T-helper 2 cell (primary cell): ENCODE measurements around the gene EGFR.

Experiments
- DNase-seq, 5 experiments: peaks; one replicate each; pipeline versions ENCODE4 v3.0.0 to v3.0.0-alpha.2; 2012 to 2022

The EGFR gene

DNA sequence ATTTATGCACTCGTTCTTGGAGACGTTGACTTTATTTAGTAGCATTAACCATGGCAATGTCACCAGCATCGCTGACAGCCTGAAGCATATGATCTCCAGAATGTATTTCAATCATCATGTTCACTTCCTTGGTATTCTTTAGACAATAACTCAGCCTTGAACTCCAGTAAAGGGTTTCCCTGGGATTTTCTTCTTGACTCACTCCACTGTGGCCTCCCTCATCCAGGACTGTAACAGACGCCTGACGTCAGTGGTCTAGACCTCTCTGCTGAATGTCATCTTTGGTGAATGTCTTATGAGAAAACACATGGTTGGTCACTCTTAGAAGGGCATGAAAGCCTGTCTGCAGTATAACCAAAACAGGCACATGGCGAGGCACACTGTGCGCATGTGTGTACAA is 64.4 kb downstream of the EGFR start:
- no peak for DNase-seq

DNA sequence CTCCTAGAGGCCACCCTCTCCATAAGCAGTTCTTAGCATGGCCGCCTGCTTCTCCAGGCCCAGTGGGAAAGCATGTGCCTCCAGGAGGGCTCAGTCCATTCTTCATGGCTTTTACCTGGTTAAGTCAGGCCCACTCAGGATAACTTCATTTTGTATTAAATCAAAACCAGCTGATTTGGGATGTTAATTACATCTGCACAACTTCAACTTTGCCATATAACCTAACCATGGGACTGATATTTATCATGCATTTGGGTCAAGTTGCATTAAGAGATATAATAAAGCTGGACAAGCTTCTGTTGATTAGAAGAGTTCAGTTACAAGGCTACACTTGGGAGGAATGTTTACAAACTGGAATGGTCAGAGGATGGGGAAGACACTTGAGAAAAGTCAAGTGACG is 65.5 kb downstream of the EGFR start:
- DNase-seq: no peak

GRCh38 chr7:55085511-55086412 is 66.9 kb downstream of the EGFR start:
- DNase-seq: no peak

DNA sequence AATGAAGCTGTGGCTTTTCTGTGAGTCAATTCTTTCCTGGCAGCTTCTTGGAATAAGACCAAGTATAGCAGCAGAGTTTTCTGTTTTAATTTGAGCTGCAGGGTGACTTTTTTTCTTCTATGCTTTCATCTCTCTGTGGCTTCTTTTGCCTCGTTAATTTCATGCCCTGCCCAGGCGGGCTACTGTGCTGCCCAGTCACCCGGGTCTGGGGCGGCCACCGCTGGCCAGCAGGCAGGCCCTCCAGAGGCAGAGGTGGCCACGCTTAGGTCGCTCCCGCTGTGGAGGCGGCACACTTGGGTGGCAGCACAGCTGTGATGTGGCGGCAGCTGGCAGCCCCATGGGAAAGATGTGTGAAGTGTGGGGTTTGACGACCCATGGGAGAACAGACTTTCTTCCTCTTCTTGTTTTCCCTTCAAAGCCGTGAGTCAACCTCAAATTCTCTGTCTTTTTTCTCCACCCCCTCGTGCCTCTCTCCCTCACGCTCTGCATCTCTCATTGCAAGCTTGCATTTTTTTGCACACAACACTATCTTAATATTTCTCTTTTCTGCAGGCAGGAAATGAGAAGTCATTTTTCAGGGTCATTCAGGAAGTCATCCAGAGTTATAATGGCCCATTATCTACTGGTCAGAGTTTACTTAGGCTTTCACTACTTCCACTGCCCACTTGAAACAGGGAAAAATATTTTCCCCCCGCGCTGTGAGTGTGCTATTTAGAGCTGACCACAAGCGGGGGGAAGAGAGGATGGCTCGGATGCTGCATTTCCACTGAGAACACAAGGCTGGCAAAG is 67.8 kb downstream of the EGFR start:
- DNase-seq: no peak

- no peak for DNase-seq
These were observed 68.7 kb downstream of the EGFR start for GRCh38 chr7:55087521-55087961.

DNA sequence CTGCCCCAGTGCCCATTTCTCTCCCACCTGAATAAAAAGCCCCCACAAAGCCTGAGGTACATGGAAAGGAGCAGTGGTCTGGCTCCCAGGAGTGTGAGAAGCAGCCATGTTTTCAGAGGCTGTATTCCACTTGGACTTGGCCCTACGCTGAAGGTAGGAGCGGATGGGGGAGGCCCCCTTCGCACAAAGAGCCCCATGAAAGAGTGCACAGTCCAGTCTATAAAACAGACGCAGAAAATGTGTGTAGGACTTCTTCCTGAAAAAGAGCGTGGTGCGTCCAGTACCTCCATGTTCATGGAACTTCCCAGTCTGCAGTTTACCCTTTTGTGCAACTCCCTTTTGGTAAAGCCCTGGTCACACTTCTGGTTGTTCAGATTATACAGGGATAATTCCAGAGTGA is 69.3 kb downstream of the EGFR start:
- DNase-seq: no peak

DNA sequence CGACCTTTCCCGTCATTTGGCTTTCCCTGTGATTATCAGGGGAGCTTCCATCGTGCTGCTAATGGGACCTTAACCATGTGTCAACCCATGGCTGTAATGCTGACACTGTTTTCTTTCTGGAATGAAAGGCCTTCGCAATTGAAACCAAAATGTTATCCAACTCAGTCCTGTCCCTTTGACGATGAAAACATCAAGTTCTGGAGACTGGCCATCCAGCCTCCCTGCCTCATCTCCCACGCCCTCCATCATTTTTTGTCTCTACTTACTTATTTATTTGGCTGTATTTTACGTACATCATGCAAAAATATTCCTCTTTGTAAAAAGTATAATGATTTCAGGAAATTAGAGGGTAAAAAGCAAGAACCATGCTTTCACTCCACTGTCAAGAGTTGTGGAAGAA is 69.8 kb downstream of the EGFR start:
- DNase-seq: no peak

DNA sequence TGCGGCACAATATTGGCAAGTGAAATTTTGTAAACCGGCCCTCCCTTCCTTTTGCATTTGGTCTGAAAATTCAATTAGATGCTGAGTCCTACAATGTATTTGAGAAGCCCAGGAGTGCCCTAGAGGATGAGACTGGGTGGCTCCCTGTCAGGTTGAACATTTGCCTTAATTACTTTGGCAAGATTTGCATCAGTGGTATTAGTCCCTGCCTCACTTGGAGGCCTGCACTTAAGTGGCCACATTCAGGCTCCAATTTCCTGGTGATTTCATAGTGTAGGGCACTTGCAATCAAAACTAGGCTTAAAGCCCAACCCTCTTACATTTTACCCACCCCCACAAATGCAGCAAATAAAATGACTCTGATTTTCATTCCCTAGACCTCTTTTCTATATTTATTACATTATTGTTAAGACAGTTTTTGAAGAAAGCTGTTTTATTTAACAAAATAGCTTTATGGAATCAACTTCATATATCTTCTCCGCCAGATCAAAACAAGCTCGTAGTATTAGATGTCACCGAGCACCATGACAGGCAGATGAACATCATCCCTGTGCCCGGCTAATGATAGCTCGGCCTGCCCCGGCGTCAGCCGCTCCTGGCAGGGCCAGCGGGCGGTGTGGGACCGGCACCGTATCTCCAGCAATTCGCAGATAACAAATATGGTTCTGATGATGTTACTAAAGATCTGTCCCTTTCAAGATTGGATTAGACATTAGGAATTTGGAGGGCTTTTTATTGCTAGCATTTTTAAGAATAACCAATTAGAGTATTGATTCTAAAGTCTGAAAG is 73.6 kb downstream of the EGFR start:
- DNase-seq: no peak

DNA sequence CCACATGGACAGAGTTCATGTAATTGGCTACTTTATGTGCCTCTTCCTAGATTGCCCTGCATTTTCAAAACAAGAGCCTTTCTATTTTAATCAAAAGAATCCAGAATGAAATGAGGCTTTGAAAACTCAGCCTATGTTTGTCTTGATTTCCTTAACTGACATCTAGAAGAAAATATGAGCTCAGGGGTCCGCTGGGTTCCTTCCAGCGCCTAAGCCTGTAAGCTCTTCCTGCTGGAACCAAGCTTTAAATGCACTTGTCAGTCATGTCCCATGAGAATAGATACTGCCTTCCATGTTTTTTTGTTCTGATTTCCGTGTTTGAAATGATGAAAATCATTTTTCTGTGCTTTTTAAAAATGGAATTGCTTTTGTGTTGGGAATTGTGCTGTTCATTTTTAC is 74.2 kb downstream of the EGFR start:
- no peak for DNase-seq

DNA sequence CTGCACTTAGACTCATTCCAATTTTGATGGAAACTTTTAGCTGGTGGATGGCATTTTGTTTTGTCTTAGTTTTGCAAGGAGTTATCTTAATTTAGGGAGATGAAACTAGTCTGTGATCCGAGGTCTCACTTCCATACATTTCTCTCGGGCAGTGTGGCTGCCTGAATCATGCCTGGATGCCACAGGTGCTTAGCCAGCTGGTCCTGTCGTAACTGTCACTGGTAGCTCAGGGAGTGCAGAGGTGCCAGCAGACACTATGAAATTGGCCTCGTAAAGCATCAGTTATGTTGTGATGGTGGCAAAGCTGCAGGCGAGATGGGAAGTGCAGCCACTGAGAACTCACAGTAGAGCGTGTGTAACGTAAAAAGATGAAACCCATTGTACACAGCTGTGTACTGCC is 74.9 kb downstream of the EGFR start:
- DNase-seq: no peak

DNA sequence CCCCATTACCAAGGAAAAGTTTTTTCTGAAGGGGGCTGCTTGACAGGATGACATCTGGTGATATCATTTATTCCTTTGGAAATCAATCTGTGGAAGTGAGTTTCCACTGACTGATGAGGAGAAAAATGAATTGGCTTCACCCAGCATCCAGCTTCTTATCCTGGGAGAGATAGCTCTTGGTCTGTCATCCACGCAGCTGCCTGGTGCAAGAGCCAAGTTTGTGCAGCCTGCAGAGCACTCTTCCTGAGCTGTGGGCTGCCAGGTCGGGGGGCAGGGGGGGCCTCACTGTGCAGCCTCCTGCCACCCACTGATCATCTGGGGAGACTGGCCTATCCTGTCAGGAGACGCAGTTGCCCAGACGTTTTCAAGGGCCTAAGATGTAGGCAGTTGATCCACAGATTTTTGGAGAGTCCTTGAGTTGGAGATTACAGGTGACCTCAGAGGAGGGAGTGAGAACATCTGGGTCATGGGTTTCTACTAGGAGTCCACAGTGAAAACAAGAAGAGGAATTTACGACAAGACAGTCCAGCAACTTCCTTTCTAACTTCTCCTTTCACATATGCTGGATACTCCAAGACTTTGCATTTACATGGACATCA is 75.4 kb downstream of the EGFR start:
- no peak for DNase-seq

DNA sequence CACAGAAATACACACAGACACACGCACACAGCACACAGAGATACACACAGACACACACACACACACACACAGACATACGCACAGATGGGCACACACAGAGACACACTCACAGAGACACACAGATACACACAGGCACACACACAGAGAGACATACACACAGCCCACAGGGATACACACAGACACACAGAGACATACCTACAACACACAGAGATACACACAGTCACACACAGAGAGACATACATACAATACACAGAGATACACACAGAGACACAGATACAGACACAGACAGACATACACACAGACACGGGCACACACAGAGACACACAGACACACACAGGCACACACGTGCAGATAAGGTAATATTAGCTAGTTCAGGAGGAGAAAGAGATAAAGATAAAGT is 76.9 kb downstream of the EGFR start:
- no peak for DNase-seq

- no peak for DNase-seq
These were observed 77.5 kb downstream of the EGFR start for GRCh38 chr7:55096323-55096722.

DNA sequence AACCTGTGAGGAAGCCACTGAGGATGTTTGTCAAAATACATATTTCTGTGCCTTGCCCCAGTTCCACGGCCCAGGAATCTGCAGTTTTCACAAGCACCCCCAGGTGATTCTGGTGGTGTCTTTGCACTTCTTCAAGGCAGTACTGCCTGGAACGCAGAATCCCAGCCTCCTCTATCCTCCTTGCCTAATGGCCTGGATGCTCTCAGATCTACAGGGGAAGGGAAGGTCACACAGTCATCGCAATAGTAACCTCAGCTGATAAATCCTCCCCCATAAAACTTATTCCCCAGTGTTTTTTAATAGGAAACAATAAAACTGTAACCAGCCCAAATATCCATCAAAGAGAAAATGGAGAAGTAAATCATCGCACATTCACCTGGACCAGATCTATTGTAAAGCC is 78.3 kb downstream of the EGFR start:
- no peak for DNase-seq

DNA sequence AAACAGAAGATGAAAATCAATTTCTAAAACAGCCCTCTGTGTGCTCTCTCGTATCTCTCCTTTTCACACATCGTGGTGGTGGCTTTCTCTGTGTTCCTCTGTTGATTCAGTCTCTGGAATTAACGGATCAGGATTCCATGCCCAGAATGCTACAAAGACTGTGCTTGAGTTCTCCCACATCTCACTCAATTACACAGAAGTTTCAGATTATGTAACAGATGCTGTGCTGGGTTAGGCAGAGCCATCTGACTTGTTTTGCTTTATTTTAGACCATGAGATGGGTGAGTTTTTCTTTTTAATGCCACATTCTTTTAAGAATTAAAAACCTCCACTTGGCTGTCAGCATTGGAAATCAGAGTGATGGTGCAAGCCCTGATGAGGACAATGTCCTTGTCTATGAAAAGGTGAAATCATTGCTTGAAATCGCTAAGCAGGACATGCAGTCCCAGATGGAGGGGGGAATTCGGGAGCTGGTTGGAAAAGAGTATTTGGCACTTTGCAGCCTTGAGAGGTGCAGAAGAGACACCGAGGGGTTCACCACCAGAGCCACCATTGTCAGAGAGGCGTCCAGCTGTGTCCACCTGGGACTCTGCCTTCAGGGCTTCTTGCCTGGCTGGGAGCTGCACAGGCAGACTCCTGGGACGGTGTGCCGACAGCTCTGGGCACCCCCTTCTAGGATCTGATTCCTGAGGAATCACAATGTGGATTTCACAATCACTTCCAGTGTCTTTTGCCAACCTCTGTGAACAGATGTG is 80.4 kb downstream of the EGFR start:
- DNase-seq: no peak

GRCh38 chr7:55099821-55100543 is 81.2 kb downstream of the EGFR start:
- no peak for DNase-seq

- no peak for DNase-seq
These were observed 81.9 kb downstream of the EGFR start for GRCh38 chr7:55100544-55101327.

DNA sequence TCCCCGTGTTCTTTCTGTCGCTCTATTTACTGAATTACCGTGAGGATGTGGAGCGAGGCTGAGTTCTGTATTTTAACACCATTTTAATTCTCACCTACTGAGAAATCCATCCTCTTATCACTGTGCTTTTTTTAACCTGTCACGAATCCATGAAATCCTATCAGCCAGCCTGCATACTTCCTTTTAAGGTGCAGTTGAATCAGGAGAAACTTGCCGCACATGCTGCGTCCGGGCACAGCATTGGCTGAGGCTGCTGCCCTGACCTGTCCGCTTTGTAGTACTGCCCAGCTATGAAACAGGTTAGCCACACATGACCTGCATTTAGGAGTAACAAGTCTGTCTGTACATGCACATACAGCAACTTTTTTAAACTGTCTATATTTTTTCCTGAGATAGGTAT is 82.5 kb downstream of the EGFR start:
- no peak for DNase-seq

- no peak for DNase-seq
These were observed 85.3 kb downstream of the EGFR start for GRCh38 chr7:55104123-55104522.

- no peak for DNase-seq
These were observed 86.1 kb downstream of the EGFR start for GRCh38 chr7:55104712-55105433.
